Memory B cell (primary cell): ENCODE measurements around the gene UGT2A1.

Experiments used
- ATAC-seq: fragments of 150-1000 bp; cut with Tn5 transposase; 2 replicates; pipeline ENCODE4 v1.10.0; 2021; ENCODE audit warnings: low read depth, mild to moderate bottlenecking, moderate library complexity
- DNase-seq, 2 donors: peaks; one replicate each; pipeline ENCODE4 v3.0.0; 2022; ENCODE audit warnings: low spot score in 2 of 2
- H3K27ac Mint-ChIP-seq: one replicate; pipeline ENCODE4 v1.8.0; 2022; ENCODE audit warnings: mild to moderate bottlenecking, moderate library complexity, mixed read lengths
- H3K27me3 Mint-ChIP-seq: one replicate; pipeline ENCODE4 v1.8.0; 2022; ENCODE audit warnings: mixed read lengths
- H3K36me3 Mint-ChIP-seq: one replicate; pipeline ENCODE4 v1.8.0; 2022; ENCODE audit warnings: mild to moderate bottlenecking, mixed read lengths
- H3K4me1 Mint-ChIP-seq: one replicate; pipeline ENCODE4 v1.8.0; 2022; ENCODE audit warnings: mixed read lengths
- H3K4me3 Mint-ChIP-seq: one replicate; pipeline ENCODE4 v1.8.0; 2022; ENCODE audit warnings: mild to moderate bottlenecking, moderate library complexity, mixed read lengths
- H3K9me3 Mint-ChIP-seq: one replicate; pipeline ENCODE4 v1.8.0; 2022; ENCODE audit warnings: mixed read lengths

The UGT2A1 gene

DNA sequence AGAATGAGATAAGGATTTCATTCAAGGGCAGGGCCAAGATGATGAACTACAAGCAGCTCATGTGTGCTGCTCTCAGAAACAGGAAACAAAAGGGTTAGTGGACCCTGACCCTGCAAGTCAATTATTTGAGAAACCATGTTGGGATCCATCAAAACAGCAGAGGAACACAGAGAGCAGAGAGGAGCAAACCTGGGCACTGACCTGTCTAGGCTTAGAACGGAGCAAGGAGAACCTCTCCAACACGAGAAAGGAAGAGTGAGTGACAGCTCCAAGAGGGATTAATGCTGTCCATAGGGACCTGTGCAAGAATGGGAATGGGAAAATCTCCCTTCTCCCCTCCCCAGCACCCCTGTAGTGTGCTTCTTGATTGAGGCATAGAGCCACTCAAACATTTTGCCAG is 103.4 kb downstream of the UGT2A1 start:
- no peak overlapping the region for H3K27ac Mint-ChIP-seq
- no peak for DNase-seq
- no peak overlapping the region for H3K4me3 Mint-ChIP-seq
- H3K4me1 Mint-ChIP-seq, result no peaks in the 10 kb centered on the region
- no peak for ATAC-seq
- no peaks in the 10 kb centered on the region for H3K27me3 Mint-ChIP-seq
- peaks cover 9% of the 10 kb centered on the region for H3K9me3 Mint-ChIP-seq
- no peaks in the 10 kb centered on the region for H3K36me3 Mint-ChIP-seq

GRCh38 chr4:69546134-69546765 is 106.8 kb downstream of the UGT2A1 start:
- H3K36me3 Mint-ChIP-seq, result no peaks in the 10 kb centered on the region
- no peak overlapping the region for H3K27ac Mint-ChIP-seq
- no peaks in the 10 kb centered on the region for H3K4me1 Mint-ChIP-seq
- H3K9me3 Mint-ChIP-seq, result peaks cover 1% of the 10 kb centered on the region
- H3K27me3 Mint-ChIP-seq, result no peaks in the 10 kb centered on the region
- no peak for ATAC-seq
- no peak for DNase-seq
- no peak overlapping the region for H3K4me3 Mint-ChIP-seq
